Measurements from ENCODE around the gene DIRAS1.

The DIRAS1 gene, protein sequence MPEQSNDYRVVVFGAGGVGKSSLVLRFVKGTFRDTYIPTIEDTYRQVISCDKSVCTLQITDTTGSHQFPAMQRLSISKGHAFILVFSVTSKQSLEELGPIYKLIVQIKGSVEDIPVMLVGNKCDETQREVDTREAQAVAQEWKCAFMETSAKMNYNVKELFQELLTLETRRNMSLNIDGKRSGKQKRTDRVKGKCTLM

DNA sequence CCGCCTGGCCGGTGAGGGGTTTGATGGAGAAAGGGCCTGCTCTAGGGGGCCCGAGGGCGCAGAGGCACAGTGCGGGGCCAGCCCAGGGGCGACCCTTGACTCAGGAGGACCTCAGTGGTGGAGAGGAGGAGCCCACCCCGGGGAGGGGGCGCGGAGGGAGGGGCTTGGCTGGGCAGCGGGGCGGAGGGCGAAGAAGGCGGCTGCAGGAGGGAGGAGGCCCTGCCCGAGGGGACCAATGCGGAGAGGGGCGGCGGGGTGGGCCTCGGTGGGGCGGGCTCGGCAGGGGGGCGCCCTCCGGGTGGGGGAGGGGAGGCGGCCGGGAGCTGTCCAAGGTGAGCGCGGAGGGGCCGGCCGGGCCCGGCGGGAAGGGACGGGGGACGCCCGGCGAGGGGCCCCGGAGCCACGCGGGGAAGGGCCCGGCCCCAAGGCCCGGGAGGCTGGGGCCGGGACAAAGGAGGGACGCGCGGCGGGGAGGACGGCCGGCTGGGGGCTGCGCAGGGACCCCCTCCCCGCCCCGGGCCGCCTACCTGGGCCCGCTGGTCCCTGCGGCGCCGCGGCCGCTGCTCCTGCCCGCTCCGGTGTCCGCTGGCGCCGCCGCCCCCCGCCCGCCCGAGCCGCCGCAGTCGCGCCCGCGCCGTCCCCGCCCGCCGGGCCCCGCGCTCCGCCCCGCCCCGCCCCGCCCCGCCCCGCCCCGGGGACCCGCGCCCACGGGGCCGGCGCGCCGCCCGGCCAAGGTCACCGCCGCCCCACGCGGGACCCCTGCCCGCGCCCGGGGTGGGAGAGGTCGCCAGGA is at the start of gene DIRAS1:
Gene DIRAS1 (minus strand): TSS at position 596 of the 793 bp plus-strand sequence. CDS start 3,566 bp downstream, outside the sequence.
- DNase-seq = no peak

DNA sequence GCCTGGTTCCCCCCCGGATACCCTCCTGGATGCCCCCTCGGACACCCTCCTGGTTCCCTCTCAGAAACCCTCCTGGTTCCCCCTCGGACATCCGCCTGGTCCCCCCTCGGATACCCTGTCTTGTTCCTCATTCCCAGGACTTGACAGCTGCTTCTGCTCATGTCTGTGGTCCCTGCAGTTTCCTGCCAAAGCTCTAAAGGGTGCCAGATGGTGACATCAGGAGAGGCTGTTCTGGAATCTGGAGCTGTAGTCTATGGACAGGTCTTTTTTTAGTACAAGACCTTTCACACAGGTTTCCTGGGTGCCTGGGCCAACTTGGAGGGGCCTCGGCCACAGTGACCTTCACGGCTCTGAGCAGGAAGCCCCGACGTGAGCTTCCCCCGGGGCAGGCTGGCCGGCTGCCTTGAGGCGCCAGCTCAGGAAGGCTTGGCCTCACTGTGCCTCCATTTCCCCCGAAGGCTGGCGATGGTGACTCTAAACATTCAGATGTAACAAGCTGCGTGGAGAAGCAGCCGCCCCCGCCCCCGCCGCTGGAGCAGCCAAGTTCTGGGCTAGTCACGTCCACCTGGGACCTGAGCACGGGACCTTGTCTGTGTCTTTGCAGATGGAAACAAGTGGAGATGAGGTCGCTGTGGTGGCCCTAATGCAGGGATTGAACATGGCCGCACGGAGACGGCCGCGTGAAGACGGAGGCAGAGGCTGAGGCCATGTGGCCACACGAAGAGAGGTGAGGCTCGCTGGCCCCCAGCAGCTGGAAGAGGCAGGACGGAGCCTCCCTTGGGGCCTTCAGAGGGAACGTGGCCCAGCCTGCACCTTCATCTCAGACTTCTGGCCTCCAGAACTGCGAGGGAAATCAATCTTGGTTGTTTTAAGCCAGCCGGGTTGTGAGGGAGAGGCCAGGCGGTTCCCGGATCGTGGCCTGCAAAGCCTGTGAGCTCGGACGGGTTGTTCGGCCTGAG is 49.2 kb upstream of the DIRAS1 start:
- DNase-seq = no peak

- no peak for DNase-seq
Measured at GRCh38 chr19:2769218-2769617, 48.0 kb upstream of the DIRAS1 start.

DNA sequence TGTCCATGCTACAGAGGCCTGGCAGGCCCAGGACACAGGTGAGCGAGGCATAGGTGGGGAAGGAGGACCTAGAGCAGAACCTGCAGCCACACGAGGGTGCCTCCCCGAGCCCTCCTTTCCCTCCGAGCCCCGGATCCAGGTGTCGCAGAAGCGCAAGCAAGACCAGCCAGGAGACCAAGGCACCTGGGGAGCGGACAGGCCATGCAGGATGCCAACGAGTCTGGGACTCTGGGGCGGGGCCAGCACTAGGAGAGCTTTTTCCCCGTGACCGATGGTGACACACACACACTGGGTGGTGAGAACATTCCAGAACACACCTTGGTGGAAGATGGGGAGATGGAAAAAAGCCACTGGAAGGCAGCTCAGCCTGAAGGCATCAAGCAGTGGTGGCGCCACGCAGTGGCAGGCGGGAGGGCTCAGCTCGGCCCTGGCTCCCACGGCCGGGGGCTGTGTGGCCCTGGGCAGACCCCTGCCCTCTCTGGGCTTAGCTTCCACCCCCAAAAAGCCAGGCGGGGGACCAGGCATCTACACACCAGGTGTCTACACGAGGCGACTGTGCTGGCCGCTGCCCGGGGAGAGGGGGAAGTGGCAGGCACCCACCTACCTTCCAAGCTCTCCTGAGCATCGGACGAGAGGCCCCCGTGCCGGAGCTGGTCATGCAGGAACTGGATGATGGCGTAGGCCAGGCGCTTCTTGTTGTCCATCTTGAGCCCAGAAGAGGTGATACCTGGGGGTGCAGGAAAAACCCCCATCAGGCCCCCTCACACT is 47.4 kb upstream of the DIRAS1 start:
- no peak for DNase-seq

GRCh38 chr19:2767688-2768087 is 46.5 kb upstream of the DIRAS1 start:
- no peak for DNase-seq

DNA sequence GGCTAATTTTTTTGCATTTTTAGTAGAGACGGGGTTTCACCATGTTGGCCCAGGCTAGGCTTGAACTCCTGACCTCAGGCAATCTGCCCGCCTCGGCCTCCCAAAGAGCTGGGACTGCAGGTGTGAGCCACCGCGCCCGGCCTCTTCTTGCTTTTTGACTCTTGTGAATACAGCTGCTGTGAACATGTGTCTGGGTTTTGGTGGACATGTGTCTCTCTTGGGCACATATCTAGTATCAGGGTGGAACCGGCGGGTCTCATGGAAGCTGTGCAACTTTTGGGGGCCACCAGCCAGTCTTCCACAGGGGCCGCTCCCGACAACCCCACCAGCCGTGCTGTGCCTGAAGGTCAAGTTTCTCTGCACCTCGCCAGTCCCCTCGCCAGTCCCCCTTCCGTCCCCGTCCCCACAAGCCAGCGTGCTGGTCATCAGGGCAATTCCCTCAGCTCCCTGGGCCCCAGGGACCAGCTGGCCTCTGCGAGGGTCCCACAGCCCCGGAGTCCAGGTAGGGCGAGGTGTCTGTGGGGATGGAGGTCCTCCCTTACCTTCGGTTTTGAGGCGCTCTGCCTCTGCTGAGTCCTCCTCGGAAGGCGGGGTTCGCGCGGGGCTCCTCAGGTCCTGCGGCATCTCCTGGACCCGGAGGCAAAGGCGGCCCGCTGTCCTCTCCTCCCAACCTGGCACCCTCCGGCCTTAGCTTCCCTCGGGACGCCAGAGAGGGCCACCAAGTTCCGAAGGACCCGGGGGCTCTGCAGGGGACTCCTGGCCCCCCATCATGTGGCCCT is 45.6 kb upstream of the DIRAS1 start:
- DNase-seq = no peak

GRCh38 chr19:2765376-2765775 is 44.2 kb upstream of the DIRAS1 start:
- no peak for DNase-seq

DNA sequence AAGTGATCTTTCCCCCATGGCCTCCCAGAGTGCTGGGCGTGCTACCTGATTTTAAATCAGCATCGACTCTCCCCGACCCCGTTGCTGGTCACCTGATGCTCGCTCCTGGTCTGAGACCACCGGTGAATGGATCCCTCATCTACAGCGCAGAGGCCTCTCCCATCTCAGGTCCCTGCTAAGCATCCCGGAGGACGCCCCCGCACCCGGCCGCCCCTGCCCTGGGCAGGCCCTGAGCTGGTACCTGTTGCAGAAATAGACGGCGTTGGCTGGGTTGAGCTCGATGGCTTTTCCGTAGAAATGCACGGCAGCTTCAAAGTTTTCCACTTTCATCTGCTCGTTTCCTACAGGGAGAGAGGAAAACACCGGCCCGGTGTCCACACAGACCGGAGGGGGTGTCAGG is 43.8 kb upstream of the DIRAS1 start:
- DNase-seq = no peak

DNA sequence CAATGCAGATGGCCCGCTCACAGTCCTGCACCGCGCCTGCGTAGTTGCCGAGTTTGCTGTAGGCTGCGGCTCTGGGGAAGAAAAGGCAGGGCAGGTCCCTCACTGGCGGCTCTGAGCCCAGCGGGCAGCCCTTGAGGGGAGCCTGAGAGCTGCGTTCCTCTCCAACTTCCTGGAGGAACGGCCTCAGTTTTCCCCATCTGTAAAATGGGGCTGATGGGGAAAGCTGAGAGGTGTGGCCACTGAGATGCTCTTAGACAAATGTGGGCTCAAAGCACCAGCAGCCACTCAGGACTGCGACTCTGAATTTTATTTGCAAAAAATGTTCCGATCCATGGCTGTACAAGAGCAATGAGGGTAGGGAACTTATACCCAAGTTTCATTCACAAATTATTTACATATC is 42.5 kb upstream of the DIRAS1 start:
- no peak for DNase-seq

DNA sequence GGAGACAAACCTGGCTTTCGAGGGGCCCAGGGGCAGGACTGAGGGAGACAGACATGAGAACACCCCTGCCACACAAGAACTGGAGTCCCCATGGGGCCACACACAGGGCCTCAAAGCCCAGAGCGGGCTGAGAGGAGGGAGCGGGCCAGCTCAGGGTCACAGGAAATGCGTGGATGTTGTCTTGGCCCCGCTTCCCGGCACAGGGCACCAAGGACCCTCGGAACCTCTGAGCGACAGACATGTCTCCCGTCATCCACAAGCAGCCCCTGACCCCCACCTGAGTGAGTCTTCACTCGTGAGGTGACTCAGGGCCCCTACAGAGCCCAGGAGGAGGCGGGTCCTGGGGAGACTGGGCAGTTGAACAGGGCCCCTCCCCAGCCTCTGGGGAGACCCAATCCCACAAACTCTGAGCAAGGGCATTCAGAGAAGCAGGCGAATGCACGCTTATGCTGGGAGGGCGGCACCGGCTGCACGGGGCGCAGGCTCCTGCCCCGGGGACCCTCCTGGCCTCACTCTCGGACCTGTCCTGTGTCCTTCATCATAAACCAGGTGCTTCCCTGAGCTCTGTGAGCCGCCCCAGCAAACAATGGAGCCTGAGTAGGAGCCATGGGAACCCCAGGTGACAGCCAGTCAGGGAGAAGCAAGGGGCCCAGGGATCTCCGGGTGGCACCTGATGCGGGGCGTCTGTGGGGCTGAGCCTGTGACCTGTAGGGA is 41.8 kb upstream of the DIRAS1 start:
- DNase-seq = no peak

DNA sequence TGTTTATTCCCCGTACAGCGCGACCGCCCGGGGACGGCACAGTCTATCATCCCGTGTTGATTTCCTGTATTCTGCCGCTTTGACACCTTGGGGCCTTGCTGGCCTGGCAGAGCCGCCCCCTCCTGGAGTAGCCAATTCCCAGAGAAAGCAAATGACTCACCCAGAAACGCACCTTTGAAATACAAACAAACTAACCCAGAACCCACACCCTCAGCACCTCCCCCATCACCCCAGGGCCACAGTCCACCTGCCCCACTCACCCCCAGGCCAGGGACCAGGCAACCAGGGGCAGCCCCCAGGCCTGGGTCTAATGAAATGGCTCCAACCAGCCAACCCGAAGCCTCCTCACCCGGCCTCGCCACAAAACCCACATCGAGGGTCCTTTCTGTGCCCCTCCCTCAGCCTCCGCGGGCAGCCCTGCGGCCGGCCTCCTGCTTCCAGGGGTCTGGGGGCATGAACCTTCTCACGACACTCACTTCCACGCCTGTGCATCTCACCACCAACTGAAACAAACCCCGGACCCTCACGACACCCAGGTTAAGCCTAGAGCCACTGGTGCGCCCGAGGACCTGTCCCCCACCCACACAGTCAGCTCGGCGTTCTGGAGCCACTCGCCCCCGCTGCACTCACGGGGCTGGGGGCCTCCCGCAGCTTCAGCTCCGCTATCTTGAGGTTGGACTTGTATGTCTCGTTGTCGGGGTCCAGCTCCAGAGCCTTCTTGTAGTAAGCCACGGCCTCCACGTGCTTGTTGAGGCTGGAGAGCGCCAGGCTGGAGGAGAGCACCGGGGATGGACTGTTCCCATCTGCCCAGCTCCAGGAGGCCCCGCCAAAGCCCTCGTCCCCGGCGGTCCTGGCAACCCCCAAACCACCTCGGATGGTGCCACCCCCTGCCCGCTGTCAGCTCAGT is 41.0 kb upstream of the DIRAS1 start:
- no peak for DNase-seq

DNA sequence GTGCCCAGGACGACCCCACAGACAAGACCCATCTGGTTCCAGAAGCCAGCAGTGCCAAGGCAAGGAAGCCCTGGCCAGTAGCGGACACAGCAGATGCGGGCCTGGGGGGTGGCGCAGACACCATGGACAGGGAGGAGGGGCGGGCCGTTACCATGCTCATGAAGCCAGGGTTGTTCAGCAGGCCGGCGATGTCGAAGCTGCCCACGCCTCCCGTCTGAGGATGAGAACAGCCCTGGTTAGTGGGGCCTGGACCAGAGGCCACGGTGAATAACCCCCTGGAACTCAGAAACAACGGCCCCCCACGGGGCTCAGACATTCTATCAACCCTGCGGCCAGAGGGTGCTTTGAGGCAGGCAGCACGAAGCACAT is 40.1 kb upstream of the DIRAS1 start:
- no peak for DNase-seq

DNA sequence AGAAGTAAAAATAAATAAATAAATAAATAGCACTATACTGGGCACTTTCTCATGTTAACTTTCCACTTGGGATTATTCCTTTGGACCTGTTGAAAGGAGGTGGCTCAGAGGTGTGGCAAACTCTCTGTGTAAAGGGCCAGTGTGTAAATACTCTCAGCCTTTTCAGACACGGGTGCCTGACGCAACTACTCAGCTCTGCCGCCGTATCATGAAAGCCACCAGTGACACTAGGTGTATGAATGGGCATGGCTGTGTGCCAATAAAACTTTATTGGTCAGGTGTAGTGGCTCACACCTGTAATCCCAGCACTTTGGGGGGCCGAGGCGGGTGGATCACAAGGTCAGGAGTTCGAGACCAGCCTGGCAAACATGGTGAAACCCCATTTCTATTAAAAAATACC is 38.8 kb upstream of the DIRAS1 start:
- no peak for DNase-seq

DNA sequence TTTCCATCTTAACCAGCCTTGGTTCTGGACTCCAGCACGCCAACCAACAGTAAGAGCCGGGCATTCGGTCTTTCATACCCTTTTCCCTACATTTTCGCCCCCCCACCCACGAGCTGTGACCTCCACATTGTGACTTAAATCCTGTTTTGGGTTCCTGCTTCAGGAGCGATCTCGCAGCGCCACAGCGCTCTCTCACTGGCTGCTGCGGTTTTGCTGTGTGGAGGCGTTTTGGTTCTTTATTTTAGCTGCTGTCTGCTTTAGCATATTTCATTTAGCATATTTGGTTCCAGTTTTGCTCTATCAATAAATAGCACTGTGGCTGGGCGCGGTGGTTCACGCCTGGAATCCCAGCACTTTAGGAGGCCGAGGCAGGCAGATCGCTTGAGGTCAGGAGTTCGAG is 38.2 kb upstream of the DIRAS1 start:
- DNase-seq = no peak

GRCh38 chr19:2758601-2759313 is 37.6 kb upstream of the DIRAS1 start:
- no peak for DNase-seq

GRCh38 chr19:2756921-2757881 is 36.0 kb upstream of the DIRAS1 start:
- DNase-seq = no peak

DNA sequence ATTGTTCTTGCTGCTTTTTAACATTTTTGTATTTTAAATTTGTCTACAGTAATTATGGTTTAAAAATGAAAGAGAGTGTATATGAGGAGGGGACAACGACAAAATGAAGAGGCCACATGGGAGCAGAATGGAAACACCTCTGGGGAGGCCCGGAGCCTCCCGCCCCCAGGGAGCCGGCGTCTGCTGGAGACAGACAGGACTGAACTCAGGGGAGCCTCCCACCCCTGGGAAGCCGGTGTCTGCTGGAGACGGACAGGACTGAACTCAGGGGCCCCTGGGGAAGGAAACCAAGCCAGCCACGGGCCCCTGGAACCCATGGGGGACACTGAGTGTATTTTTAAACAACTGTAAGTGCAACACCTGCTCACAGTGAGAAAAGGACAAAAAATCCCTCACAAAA is 35.3 kb upstream of the DIRAS1 start:
- no peak for DNase-seq

- DNase-seq = no peak
Measured at GRCh38 chr19:2755811-2756210, 34.6 kb upstream of the DIRAS1 start.

DNA sequence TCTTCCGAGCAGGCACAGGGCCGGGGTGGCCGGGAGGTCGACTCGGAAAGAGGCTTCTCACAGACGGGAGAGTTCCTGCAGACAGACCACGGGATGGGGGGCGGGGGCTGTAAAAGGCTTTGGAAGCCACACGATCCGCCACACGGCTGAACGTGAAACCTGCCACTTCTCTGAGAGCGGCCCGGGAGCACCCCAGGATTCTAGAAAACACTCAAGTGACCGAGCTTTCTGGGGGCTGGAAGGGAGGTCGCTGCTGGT is 34.2 kb upstream of the DIRAS1 start:
- DNase-seq = no peak
